PFSK-1 (cell line): ENCODE measurements around the gene KCNG4.

Experiments
- POLR2AphosphoS5 ChIP-seq: IDR thresholded peaks from 2 replicates; pipeline ENCODE4 v1.6.1; 2012; ENCODE audit warnings: low read depth, mild to moderate bottlenecking, control low read depth, low read length, moderate library complexity
- TF ChIP-seq, protein P1 (sequence below), 2 experiments: IDR thresholded peaks; 2 replicates each; pipeline versions ENCODE4 v1.6.1 to v1.8.0; 2011 to 2012; ENCODE audit warnings: low read depth in 2 of 2, low read length in 2 of 2, control low read depth in 1 of 2, inconsistent platforms in 1 of 2, mild to moderate bottlenecking in 1 of 2, moderate library complexity in 1 of 2; ENCODE audit not compliant: insufficient read depth in 1 of 2

DNA sequence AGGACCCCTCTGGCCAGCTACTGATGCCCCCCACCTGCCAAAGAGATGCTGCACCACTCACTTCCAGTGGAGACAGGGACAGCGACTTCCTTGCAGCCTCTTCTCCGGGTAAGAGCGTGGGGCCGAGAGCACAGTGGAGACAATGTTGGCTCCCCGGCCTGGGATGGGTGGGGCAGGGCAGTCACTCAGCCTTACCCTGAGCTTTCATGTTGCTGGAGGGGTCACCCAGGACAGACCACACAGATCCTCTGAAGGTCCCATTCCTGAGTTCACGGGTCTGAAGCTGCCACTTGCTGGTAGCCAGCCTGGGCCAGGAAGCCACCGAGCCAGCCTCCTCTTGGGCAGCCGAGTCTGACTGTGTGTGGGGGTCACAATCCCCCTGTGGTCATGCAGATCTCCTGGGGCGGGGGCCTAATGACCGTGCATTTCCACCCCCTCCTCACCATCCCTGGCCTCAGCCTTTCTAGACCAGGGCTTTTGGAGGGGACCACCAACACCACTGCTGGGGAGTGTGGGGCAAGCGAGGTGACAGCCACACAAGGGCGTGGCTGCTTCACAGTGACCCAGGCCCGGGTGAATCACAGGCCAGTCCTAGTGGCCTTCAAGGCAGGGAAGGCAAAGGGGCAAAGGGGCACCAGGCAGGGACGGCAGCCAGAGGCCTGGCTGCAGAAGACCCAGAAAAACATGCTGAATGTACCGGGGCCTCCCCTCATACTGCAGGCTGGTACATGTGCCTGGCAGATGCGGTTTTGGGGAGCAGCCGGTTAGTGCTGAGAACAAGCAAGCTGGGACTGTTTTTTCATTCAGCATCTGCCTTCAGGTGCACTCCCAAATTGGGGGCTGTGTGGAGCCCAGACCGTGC lies 63.4 kb downstream of the KCNG4 start:
- no peak for TF ChIP-seq POLR2AphosphoS5
- TF ChIP-seq, protein P1, sequence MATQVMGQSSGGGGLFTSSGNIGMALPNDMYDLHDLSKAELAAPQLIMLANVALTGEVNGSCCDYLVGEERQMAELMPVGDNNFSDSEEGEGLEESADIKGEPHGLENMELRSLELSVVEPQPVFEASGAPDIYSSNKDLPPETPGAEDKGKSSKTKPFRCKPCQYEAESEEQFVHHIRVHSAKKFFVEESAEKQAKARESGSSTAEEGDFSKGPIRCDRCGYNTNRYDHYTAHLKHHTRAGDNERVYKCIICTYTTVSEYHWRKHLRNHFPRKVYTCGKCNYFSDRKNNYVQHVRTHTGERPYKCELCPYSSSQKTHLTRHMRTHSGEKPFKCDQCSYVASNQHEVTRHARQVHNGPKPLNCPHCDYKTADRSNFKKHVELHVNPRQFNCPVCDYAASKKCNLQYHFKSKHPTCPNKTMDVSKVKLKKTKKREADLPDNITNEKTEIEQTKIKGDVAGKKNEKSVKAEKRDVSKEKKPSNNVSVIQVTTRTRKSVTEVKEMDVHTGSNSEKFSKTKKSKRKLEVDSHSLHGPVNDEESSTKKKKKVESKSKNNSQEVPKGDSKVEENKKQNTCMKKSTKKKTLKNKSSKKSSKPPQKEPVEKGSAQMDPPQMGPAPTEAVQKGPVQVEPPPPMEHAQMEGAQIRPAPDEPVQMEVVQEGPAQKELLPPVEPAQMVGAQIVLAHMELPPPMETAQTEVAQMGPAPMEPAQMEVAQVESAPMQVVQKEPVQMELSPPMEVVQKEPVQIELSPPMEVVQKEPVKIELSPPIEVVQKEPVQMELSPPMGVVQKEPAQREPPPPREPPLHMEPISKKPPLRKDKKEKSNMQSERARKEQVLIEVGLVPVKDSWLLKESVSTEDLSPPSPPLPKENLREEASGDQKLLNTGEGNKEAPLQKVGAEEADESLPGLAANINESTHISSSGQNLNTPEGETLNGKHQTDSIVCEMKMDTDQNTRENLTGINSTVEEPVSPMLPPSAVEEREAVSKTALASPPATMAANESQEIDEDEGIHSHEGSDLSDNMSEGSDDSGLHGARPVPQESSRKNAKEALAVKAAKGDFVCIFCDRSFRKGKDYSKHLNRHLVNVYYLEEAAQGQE (IDR thresholded peaks at IDR 0.05; ENCODE audit: insufficient read depth in 1 of 2, low read depth in 2 of 2, low read length in 2 of 2), result no peak
